ENCODE results near the gene C10orf105. TPM values are rescaled to one million over a fixed set of nuclear protein-coding genes. Genes with fewer than 3 reads are reported as not detected.

The C10orf105 gene
- total RNA-seq, 4 donors from 2014 or later = 0.20 to 0.42 (median 0.26) TPM

DNA sequence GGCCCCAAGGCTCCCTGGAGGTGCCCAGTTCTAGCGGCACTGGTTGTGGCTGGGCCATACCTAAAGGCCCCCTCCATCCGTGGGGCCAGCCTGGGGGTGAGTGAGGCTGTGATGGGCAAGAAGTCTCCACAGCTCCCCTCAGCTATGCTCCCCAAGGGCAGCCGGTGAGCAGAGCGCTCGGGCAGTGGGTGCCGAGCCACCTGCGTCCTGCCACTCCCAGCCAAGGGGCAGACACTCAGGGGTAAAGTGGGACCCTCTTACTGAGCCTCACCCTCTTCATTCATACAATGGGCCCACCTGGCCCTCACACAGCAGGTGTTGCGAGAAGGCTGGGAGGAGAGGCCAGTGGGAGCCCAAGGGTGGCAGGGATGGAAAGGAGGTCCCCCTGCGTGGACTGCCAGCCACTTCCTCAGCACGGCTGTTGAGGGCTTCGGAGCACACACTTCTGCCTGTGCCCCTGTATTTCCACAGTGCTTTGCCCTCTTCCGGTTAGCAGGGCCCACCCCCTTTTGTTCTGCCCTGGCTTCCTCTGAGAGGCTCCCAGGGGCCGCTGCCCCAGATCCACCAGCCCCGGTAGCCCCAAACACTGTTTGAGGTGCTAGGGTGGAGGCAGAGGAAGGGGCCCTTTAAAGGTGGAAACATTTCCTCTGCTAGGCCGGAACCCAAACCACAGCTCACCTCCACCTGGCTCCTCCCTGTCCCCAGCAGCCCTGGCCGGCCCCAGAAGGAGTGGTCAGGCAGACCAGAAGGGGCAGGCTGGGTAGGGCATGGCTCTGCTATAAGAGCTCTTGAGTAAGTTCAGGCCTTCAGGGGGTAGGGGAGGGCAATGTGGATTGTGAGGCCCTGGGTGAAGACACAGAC is 16.4 kb upstream of the C10orf105 start:
- Histone ChIP-seq H3K27ac (peak overlapping the region in 3 of 4 donors; percentile 46 to 74 (median 52)), H3K27me3 (no peaks in the 10 kb centered on the region), H3K9me3 (no peaks in the 10 kb centered on the region), H3K4me3 (no peak overlapping the region), H3K36me3 (no peaks in the 10 kb centered on the region), H3K4me1 (peaks cover 0 to 52% (median 20%) of the 10 kb centered on the region in 4 donors)
- DNase-seq (ENCODE audit: low spot score in 2 of 2) = no peak
- WGBS, 2 donors = 72 to 81% methylated on average over 10 to 16 of the region's 16 CpGs
- TF ChIP-seq EP300 (IDR thresholded peaks at IDR 0.05) (no peak), POLR2A (IDR thresholded peaks at IDR 0.05) (no peak)
- TF ChIP-seq, protein P1, sequence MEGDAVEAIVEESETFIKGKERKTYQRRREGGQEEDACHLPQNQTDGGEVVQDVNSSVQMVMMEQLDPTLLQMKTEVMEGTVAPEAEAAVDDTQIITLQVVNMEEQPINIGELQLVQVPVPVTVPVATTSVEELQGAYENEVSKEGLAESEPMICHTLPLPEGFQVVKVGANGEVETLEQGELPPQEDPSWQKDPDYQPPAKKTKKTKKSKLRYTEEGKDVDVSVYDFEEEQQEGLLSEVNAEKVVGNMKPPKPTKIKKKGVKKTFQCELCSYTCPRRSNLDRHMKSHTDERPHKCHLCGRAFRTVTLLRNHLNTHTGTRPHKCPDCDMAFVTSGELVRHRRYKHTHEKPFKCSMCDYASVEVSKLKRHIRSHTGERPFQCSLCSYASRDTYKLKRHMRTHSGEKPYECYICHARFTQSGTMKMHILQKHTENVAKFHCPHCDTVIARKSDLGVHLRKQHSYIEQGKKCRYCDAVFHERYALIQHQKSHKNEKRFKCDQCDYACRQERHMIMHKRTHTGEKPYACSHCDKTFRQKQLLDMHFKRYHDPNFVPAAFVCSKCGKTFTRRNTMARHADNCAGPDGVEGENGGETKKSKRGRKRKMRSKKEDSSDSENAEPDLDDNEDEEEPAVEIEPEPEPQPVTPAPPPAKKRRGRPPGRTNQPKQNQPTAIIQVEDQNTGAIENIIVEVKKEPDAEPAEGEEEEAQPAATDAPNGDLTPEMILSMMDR (IDR thresholded peaks at IDR 0.05) = no peak

DNA sequence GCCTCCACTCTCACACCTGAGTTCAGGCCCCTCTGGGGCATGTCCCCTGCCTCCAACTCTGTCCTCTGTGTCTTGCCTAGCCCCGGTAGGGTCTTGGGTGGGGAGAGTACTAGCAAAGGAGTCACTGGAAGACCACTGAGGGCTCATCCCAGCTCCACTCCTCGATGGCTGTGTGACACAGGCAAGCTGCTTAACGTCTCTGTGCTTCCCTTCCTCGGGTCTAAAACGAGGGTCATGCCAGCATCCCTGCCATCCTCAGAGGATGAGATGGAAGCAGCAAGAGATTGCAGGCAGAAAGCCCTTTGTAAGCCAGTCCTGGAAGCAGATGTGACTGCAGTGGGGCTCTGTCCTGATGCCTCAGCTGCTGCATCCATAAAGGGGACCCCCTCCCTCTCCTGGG is 15.2 kb upstream of the C10orf105 start:
- TF ChIP-seq EP300 (IDR thresholded peaks at IDR 0.05) = no peak
- TF ChIP-seq POLR2A (IDR thresholded peaks at IDR 0.05) = no peak
- TF ChIP-seq, protein P1 (IDR thresholded peaks at IDR 0.05) = no peak
- DNase-seq (ENCODE audit: low spot score in 2 of 2) = no peak
- no peaks in the 10 kb centered on the region for H3K36me3 ChIP-seq
- no peaks in the 10 kb centered on the region for H3K9me3 ChIP-seq
- WGBS, 2 donors = 82 to 83% methylated on average over 5 of the region's 5 CpGs
- no peak overlapping the region for H3K4me3 ChIP-seq
- H3K4me1 ChIP-seq = peaks cover 0 to 42% (median 14%) of the 10 kb centered on the region in 4 donors
- no peaks in the 10 kb centered on the region for H3K27me3 ChIP-seq
- H3K27ac ChIP-seq = no peak overlapping the region

DNA sequence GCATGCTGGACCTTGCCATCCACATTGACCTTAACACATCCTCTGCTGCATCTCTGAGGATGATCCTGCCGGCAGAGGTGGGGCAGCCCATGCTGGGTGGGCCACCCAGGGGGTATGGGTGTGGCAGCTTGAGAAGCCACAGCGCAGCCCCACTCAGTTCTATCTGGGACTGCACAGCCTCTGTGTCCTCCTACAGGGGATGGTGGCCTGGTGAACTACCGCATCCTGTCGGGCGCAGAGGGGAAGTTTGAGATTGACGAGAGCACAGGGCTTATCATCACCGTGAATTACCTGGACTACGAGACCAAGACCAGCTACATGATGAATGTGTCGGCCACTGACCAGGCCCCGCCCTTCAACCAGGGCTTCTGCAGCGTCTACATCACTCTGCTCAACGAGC is 12.2 kb upstream of the C10orf105 start:
- Histone ChIP-seq H3K9me3 (no peaks in the 10 kb centered on the region), H3K4me1 (peaks cover 0 to 48% (median 36%) of the 10 kb centered on the region in 4 donors), H3K4me3 (no peak overlapping the region), H3K36me3 (no peaks in the 10 kb centered on the region), H3K27me3 (no peaks in the 10 kb centered on the region), H3K27ac (no peak overlapping the region)
- 90 to 93% methylated on average over 11 to 12 of the region's 12 CpGs for WGBS, 2 donors
- no peak for DNase-seq (ENCODE audit: low spot score in 2 of 2)
- TF ChIP-seq EP300 (IDR thresholded peaks at IDR 0.05) (no peak), POLR2A (IDR thresholded peaks at IDR 0.05) (no peak)
- TF ChIP-seq, protein P1 (IDR thresholded peaks at IDR 0.05) = no peak

DNA sequence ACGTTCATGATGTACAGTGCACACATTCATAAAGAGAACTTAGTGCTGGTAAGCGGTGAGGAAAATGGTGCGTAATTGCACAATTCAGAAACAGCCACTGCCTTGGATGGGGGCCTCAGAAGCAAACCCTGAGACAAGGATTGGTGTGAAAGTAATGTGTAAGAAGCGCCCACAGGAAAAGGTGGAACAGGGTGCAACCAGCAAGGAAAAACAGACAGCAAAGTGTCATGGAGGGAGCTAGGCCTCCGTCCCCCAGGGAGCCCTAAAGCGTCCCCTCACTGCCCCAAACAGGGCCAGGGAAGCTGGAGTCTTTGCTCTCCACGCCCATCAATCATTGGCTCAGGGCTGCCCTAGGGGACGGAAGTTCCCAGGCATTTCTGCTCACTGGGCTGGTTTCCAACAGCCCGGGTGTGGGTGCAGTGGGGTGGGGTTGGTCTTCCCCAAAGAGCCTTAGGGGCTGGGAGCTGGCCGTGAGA is 9.6 kb upstream of the C10orf105 start:
- WGBS, 2 donors = 35 to 37% methylated on average over 10 of the region's 10 CpGs
- Histone ChIP-seq H3K9me3 (no peaks in the 10 kb centered on the region), H3K4me1 (peaks cover 0 to 46% (median 37%) of the 10 kb centered on the region in 4 donors), H3K4me3 (no peak overlapping the region), H3K36me3 (no peaks in the 10 kb centered on the region), H3K27me3 (no peaks in the 10 kb centered on the region), H3K27ac (peak overlapping the region in 3 of 4 donors; percentile 74 to 77 (median 77))
- peak in 1 of 2 donors; percentile 39 for TF ChIP-seq EP300 (IDR thresholded peaks at IDR 0.05)
- TF ChIP-seq, protein P1 (IDR thresholded peaks at IDR 0.05) = no peak
- no peak for DNase-seq (ENCODE audit: low spot score in 2 of 2)
